ENCODE measurements around the gene ZNF628.

Gene ZNF628

GRCh38 chr19:55476100-55476775 is at the start of gene ZNF628:
TSS of gene ZNF628 (plus strand) at chr19:55476617. CDS start at chr19:55479911, 3,294 bp downstream.
- DNase-seq (ENCODE audit: extremely low read depth, low read depth), result peak; percentile 91
- TF ChIP-seq CTCF (IDR thresholded peaks at IDR 0.05; ENCODE audit: low read depth, low read length), result no peak

GRCh38 chr19:55431183-55431582 is 45.2 kb upstream of the ZNF628 start:
- no peak for DNase-seq (ENCODE audit: extremely low read depth, low read depth)
- no peak for TF ChIP-seq CTCF (IDR thresholded peaks at IDR 0.05; ENCODE audit: low read depth, low read length)

GRCh38 chr19:55432241-55432959 is 44.0 kb upstream of the ZNF628 start:
- TF ChIP-seq CTCF (IDR thresholded peaks at IDR 0.05; ENCODE audit: low read depth, low read length), result no peak

GRCh38 chr19:55433292-55433691 is 43.1 kb upstream of the ZNF628 start:
- no peak for DNase-seq (ENCODE audit: extremely low read depth, low read depth)
- TF ChIP-seq CTCF (IDR thresholded peaks at IDR 0.05; ENCODE audit: low read depth, low read length), result no peak

More at GRCh38 chr19:55432241-55432959, 44.0 kb upstream of the ZNF628 start:
- DNase-seq (ENCODE audit: extremely low read depth, low read depth), result no peak

- no peak for DNase-seq (ENCODE audit: extremely low read depth, low read depth)
- TF ChIP-seq CTCF (IDR thresholded peaks at IDR 0.05; ENCODE audit: low read depth, low read length), result no peak
These were observed 42.0 kb upstream of the ZNF628 start for GRCh38 chr19:55434356-55434919.

- DNase-seq (ENCODE audit: extremely low read depth, low read depth), result no peak
- no peak for TF ChIP-seq CTCF (IDR thresholded peaks at IDR 0.05; ENCODE audit: low read depth, low read length)
These were observed 41.4 kb upstream of the ZNF628 start for GRCh38 chr19:55435020-55435419.

GRCh38 chr19:55436847-55437246 is 39.6 kb upstream of the ZNF628 start:
- no peak for DNase-seq (ENCODE audit: extremely low read depth, low read depth)
- no peak for TF ChIP-seq CTCF (IDR thresholded peaks at IDR 0.05; ENCODE audit: low read depth, low read length)

Measured in AG09319 (cell line).